Cardiac fibroblast (primary cell): ENCODE data around the gene NLGN1.

Source experiments
- DNase-seq, 2 donors: peaks; one replicate each; pipeline versions ENCODE4 v3.0.0 to v3.0.0-alpha.2; 2010; ENCODE audit warnings: low read depth in 2 of 2
- H3K4me3 ChIP-seq, 2 donors: replicated peaks in 1 of 2; 1 replicate in 1 of 2; 2 replicates in 1 of 2; pipeline ENCODE4 v1.5.1; 2011; ENCODE audit warnings: low read depth in 2 of 2, low read length in 2 of 2, mild to moderate bottlenecking in 2 of 2, moderate library complexity in 1 of 2
- CTCF ChIP-seq: IDR thresholded peaks from one replicate; pipeline ENCODE4 v1.5.1; 2011; ENCODE audit warnings: low read depth, mild to moderate bottlenecking, low read length, inconsistent platforms

The NLGN1 gene

GRCh38 chr3:173986861-173987410, 589.4 kb downstream of the NLGN1 start:
- no peak for TF ChIP-seq CTCF
- no peak overlapping the region for H3K4me3 ChIP-seq
- DNase-seq, result no peak

DNA sequence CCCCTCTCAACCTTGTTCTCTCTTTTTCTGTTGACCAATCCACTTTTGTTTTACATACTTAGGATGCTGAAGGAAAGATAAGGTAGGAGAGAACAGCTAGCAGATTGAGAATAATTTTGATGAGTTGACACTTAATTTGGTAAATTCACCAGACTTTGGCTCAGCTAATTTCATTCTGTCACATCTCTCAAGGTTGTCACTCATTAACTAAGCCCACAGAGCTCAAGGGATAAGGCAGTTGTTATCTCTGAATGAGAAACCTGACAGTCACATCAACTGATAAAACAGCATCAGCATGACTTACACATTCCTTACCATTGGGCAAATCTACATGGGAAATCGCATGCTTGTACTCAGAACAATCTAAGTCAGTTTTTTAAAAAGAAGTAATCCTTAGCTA, 591.4 kb downstream of the NLGN1 start:
- no peak overlapping the region for H3K4me3 ChIP-seq
- no peak for TF ChIP-seq CTCF
- peak in 1 of 2 donors; percentile 1 for DNase-seq

DNA sequence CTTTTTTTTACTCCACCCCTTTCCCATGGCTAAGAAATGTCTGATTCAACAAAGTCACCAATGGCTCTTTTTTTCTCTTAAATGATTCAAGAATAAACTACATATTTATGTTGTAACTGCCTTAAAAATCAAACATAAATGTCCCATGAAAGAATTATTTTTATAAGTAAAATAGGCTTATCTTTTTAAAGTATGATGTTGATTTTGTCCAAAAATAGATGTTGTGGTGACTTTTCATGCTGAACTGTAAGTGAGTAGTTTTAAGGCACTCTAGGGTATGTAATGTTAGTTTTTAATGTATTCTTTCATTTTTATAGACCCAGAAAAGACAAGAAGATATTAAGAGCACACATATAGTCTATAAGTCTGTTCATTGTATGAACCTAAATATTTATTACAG, 594.9 kb downstream of the NLGN1 start:
- no peak for TF ChIP-seq CTCF

DNA sequence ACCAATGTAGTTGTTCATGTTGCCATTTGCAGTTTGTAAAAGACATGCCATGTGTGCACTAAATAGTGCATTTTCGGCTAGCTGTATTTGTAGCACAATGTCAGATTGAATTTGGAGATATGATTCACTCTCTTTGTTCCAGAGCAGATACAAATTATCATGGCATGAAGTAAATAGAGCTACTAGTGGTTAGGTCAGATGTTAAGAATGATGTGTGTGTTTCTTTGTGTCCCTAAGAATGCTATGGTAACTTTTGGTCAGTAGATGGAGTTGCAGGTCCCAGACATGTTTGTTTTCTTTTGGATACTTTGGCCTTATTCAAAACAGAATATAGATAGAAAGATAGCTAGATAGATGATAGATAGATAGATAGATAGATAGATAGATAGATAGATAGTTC, 595.8 kb downstream of the NLGN1 start:
- DNase-seq, result peak; percentile 32 to 71
- no peak overlapping the region for H3K4me3 ChIP-seq
- TF ChIP-seq CTCF, result peak; percentile 46

More for the DNA sequence above, 594.9 kb downstream of the NLGN1 start:
- no peak for DNase-seq
- H3K4me3 ChIP-seq, result no peak overlapping the region

GRCh38 chr3:174000675-174001074, 603.1 kb downstream of the NLGN1 start:
- no peak for DNase-seq
- TF ChIP-seq CTCF, result no peak
- H3K4me3 ChIP-seq, result no peak overlapping the region

DNA sequence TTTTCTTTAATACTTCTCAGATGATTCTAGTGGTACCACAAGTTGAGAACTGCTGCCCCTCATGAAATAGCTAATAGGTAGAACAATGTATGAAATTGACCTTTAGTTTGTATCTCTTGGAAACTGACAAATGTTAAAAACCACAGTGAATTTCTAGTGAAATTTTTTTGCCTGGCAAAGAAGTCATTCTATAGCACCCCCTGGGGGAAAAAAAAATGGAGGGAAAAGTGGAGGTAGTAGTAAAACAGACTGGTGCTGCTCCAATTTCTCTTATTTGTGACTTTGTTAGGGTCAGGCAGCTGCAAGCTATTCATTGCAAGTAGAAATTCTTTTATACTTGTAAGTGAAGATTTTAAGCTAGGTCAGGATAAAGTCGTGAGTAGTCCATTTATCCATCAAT, 605.0 kb downstream of the NLGN1 start:
- peak in 1 of 2 donors; percentile 16 for DNase-seq
- no peak overlapping the region for H3K4me3 ChIP-seq
- TF ChIP-seq CTCF, result peak; percentile 28

- no peak for DNase-seq
- no peak overlapping the region for H3K4me3 ChIP-seq
- TF ChIP-seq CTCF, result no peak
Observed at GRCh38 chr3:174010907-174011306, 613.4 kb downstream of the NLGN1 start.
